GM12878 (cell line): Measurements from ENCODE around the gene RPS4Y1. TPM values are rescaled to one million over a fixed set of nuclear protein-coding genes. Genes with fewer than 3 reads are reported as not detected.

Experiments
- ATF3 ChIP-seq: IDR thresholded peaks from 2 replicates; pipeline ENCODE4 v1.6.1; 2011; ENCODE audit warnings: low read depth, mild to moderate bottlenecking, low read length, moderate library complexity, borderline replicate concordance; ENCODE audit errors: extremely low read depth
- BMI1 ChIP-seq: fragments of 450-650 bp; IDR thresholded peaks from 2 replicates; pipeline ENCODE4 v1.6.1; 2016; ENCODE audit warnings: mild to moderate bottlenecking, moderate library complexity, borderline replicate concordance
- HCFC1 ChIP-seq: fragments of 150-350 bp; IDR thresholded peaks from 2 replicates; pipeline ENCODE4 v1.6.1; 2014; ENCODE audit warnings: low read length
- JUND ChIP-seq: IDR thresholded peaks from 2 replicates; pipeline ENCODE4 v1.6.1; 2012; ENCODE audit warnings: low read depth, mild to moderate bottlenecking, low read length, improper control_type of control experiment, moderate library complexity
- KLF5 ChIP-seq: fragments of 450-650 bp; IDR thresholded peaks from 2 replicates; pipeline ENCODE4 v1.6.1; 2014; ENCODE audit warnings: mild to moderate bottlenecking; ENCODE audit not compliant: partially characterized antibody
- LARP7 ChIP-seq: fragments of 450-650 bp; IDR thresholded peaks from 2 replicates; pipeline ENCODE4 v1.6.1; 2017; ENCODE audit warnings: mild to moderate bottlenecking
- MTA3 ChIP-seq: IDR thresholded peaks from 2 replicates; pipeline ENCODE4 v1.6.1; 2012; ENCODE audit warnings: low read length, inconsistent platforms, borderline replicate concordance
- NFXL1 ChIP-seq: fragments of 450-650 bp; IDR thresholded peaks from 2 replicates; pipeline ENCODE4 v1.6.1; 2017; ENCODE audit warnings: antibody characterized with exemption, mild to moderate bottlenecking, borderline replicate concordance
- RELA ChIP-seq: fragments of 450-650 bp; IDR thresholded peaks from 2 replicates; pipeline ENCODE4 v1.8.0; 2014; ENCODE audit warnings: borderline replicate concordance; ENCODE audit not compliant: partially characterized antibody
- SMAD1 ChIP-seq: fragments of 450-650 bp; IDR thresholded peaks from 2 replicates; pipeline ENCODE4 v1.6.1; 2018; ENCODE audit warnings: mild to moderate bottlenecking, low read depth; ENCODE audit not compliant: partially characterized antibody
- USF1 ChIP-seq: IDR thresholded peaks from 2 replicates; pipeline ENCODE4 v1.6.1; 2011; ENCODE audit warnings: borderline replicate concordance, low read depth, mild to moderate bottlenecking, moderate library complexity, mixed read lengths, low read length; ENCODE audit not compliant: insufficient read depth; ENCODE audit errors: extremely low read length
- polyA plus RNA-seq, 11 experiments: library from polyadenylated mRNA; depleted of rRNA in 4 of 11; unstranded in 6 of 11; stranded (reverse) in 5 of 11; fragments of >200 nt; fragmentation: Nextera tagmentation in 4 of 11; fragmentation: Illumina TruSeq in 1 of 11; extraction: Ambion mirVana in 4 of 11; extraction: Trizol in 1 of 11; gene quantifications; 1 replicate in 1 of 11; 2 replicates in 10 of 11; pipeline versions ENCODE4 v1.2.1 to v1.2.3, GENCODE V29; 2011 to 2016; ENCODE audit warnings: inconsistent platforms in 2 of 11, missing spikeins in 2 of 11, low read depth in 1 of 11
- total RNA-seq, 4 experiments: library from RNA; depleted of rRNA in 3 of 4; stranded (reverse); fragments of >200 nt in 3 of 4; fragmentation: Illumina TruSeq in 1 of 4; extraction: Trizol in 1 of 4; gene quantifications; 2 replicates each; pipeline versions ENCODE4 v1.2.1 to v1.2.3, GENCODE V29; 2013 to 2021
- TF ChIP-seq, protein P1 (sequence below): fragments of 450-650 bp; IDR thresholded peaks from 2 replicates; pipeline ENCODE4 v1.6.1; 2017; ENCODE audit warnings: mild to moderate bottlenecking, moderate library complexity

Gene RPS4Y1
- total and polyA plus RNA-seq, 10 of the 15 experiments (the other 5 are each of a cell fraction or from before 2014, with no cell fraction given) = 0.32 to 0.46 TPM; not detected in 8

DNA sequence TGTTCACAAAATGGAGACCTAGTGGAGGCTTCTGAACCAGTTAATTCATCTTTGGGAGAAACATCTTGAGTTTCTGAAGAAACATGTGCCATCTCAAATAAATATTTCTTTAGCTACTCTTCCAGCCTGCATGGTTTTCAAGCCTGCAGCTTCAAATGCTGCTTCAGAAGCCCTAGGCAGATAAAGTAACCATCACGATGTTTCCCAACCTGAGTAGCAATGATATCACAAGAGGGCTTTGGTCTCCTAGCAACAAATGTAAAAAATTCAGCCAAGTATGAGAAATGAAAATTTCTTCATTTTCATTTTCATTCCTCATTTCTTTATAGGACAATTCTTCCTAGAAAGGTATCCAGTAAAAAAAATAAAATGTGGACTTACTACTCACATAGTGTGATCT, 42.2 kb downstream of the RPS4Y1 start (continued):
- TF ChIP-seq, protein P1, sequence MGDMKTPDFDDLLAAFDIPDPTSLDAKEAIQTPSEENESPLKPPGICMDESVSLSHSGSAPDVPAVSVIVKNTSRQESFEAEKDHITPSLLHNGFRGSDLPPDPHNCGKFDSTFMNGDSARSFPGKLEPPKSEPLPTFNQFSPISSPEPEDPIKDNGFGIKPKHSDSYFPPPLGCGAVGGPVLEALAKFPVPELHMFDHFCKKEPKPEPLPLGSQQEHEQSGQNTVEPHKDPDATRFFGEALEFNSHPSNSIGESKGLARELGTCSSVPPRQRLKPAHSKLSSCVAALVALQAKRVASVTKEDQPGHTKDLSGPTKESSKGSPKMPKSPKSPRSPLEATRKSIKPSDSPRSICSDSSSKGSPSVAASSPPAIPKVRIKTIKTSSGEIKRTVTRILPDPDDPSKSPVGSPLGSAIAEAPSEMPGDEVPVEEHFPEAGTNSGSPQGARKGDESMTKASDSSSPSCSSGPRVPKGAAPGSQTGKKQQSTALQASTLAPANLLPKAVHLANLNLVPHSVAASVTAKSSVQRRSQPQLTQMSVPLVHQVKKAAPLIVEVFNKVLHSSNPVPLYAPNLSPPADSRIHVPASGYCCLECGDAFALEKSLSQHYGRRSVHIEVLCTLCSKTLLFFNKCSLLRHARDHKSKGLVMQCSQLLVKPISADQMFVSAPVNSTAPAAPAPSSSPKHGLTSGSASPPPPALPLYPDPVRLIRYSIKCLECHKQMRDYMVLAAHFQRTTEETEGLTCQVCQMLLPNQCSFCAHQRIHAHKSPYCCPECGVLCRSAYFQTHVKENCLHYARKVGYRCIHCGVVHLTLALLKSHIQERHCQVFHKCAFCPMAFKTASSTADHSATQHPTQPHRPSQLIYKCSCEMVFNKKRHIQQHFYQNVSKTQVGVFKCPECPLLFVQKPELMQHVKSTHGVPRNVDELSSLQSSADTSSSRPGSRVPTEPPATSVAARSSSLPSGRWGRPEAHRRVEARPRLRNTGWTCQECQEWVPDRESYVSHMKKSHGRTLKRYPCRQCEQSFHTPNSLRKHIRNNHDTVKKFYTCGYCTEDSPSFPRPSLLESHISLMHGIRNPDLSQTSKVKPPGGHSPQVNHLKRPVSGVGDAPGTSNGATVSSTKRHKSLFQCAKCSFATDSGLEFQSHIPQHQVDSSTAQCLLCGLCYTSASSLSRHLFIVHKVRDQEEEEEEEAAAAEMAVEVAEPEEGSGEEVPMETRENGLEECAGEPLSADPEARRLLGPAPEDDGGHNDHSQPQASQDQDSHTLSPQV = no peak
- TF ChIP-seq KLF5 (no peak), ATF3 (no peak), HCFC1 (no peak), LARP7 (no peak), SMAD1 (no peak), JUND (no peak), RELA (no peak), USF1 (no peak), MTA3 (no peak), BMI1 (no peak), NFXL1 (no peak)
